HG03045 (cell line): ENCODE measurements around the gene NRARP.
A peak's percentile ranks its signal among the peaks of the same experiment; 100 is the strongest.
"Not testable (repeated sequence)": the region's sequence is repeated elsewhere in the genome, so short reads cannot be mapped to it uniquely, and the experiment has no call there.

ENCODE experiments used
- ATAC-seq: cut with Tn5 transposase; IDR thresholded peaks from one replicate; pipeline ENCODE4 v1.9.1; 2021; ENCODE audit warnings: mild to moderate bottlenecking, moderate library complexity; ENCODE audit not compliant: unreplicated experiment

The NRARP gene

DNA sequence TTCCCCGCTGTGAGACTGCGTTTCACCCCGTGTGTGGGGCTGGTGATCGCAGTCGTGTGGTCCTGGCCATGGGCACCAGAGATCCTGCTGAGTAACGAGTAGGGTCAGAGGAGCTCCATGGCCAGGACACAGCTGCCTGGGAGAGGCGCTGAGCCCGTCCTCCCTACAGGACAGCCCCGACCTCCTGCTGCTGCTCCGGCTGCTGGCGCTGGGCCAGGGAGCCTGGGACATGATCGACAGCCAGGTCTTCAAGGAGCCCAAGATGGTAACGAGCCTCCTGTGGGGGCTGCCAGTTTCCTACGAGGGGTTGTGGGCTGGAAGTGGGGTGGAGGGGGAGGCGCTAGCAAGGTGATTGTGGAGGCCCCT is 35.9 kb downstream of the NRARP start:
- no peak for ATAC-seq

DNA sequence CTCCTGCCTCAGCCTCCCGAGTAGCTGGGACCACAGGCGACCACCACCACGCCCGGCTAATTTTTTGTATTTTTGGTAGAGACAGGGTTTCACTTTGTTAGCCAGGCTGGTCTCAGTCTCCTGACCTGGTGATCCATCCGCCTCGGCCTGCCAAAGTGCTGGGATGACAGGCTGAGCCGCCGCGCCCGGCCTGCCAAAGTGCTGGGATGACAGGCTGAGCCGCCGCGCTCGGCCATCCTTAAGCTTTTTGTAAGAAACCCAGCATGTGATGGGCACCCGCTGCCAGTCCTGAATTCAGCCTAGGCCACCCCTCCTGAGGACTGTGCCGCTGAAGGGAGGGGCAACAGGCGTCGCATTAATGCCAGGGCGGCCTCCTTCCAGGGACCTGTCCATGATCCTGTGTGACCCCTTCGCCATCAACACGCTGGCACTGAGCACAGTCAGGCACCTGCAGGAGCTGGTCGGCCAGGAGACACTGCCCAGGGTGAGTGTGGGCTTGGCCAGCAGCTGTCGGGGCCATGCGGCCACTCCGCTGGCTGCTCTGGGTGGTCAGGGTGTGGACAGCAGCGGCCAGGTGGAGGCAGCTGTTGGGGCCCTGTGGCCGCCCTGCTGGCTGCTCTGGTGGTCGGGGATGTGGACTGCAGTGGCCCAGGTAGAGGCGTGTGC is 36.4 kb downstream of the NRARP start:
- no peak for ATAC-seq

DNA sequence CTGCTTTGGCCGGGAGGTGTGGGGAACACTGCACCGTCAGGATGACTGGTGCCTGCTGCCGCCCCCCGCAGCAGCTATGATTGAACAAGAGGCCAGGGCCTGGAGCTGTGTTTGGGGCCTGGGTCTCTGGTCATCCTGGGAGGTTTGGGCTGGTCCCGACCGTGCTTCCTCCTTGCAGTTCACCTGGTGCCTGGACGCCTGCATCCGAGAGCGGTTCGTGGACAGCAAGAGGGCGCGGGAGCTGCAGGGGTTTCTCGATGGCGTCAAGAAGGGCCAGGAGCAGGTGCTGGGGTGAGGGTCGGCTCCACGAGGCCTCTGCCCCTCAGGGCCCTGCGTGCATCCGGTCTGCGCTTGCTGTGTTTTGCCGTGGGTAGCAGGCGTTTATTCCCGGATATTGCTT is 38.0 kb downstream of the NRARP start:
- no peak for ATAC-seq

DNA sequence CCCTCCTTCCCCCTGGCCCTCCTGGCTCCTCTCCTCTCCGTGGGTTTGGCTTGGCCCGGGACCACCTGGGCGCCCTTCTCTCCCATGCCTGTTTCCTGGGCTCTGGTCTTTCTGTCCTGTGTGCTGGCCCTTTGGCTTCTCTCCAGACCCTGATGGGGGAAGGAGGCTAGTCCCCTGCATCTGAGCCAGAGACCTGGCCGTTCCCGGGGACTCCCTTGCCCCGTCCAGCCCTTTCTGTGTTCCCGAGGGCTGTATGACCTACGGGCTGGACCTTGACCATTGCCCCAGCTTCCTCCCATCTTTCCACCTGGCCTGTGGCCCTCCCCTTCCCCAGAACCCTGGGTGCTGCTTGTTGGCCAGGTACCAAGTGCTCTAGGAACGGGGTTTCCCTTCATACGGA is 38.6 kb downstream of the NRARP start:
- ATAC-seq = no peak

DNA sequence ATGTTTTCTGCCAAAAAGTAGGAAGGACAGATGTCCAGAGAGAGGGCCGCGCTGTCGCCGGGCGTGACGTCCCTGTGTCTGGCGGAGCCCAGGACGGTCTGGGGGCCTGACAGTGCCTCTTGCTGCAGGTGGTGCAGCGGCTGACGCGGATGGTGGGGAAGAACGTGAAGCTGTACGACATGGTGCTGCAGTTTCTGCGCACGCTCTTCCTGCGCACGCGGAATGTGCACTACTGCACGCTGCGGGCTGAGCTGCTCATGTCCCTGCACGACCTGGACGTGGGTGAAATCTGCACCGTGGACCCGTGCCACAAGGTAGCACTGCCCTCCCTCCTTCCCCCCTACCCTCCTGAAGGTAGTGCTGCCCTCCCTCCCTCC is 39.2 kb downstream of the NRARP start:
- ATAC-seq = no peak

DNA sequence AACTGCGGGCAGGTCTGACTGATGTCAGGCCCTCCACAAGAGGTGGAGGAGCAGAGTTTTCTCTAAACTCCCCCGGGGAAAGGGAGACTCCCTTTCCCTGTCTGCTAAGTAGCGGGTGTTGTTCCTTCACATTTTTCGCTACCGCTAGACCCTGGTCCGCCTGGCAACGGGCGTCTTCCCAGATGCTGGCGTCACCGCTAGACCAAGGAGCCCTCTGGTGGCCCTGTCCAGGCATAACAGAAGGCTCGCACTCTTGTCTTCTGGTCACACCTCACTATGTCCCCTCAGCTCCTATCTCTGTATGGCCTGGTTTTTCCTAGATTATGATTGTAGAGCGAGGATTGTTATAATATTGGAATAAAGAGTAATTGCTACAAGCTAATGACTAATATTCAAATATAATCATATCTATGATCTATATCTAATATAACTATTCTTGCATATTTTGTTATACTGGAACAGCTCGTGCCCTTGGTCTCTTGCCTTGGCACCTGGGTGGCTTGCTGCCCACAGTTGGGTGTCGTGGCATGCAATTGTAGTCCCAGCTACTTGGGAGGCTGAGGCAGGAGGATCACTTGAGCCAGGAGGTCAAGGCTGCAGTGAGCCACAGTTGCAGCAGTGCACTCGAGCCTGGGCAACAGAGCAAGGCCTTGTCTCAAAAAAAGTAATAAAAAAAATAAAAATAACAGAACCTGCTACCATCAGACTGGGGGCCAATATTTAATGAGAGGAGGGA is 39.7 kb downstream of the NRARP start:
- not testable (repeated sequence) for ATAC-seq

DNA sequence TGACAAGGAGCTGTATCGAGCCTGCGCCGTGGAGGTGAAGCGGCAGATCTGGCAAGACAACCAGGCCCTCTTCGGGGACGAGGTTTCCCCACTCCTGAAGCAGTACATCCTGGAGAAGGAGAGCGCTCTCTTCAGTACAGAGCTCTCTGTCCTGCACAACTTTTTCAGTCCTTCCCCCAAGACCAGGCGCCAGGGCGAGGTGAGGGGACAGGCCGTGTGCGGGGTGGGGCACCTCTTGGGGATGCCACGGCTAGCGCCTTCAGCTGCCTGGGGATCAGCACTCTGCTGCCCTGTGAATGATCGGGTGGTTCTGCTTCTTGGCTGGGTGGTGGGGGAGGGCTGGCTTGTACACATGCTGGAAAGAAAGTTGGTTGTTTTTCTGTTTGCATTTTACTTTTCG is 45.2 kb downstream of the NRARP start:
- ATAC-seq = no peak

DNA sequence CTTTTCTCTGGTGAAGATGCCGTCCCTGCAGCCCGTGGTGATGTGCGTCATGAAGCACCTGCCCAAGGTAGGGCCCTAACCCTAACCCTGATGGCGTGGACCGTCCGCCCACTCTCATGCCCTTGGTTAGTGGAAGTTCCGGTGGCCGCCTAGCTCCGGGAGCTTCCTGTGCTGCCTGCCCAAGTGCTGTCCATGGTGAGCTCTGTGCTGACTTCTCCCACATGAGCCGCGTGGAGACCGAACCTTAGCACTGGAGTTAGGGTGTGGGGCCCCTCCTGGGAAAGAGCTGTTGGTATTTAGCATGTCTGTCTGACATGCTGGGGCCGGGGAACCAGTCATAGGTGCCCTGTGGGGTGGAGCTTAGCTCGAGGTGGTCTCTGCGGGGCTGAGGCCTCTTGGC is 45.7 kb downstream of the NRARP start:
- no peak for ATAC-seq

- ATAC-seq = peak; percentile 23
Measured at GRCh38 chr9:137255448-137256114, 46.5 kb downstream of the NRARP start.

GRCh38 chr9:137254624-137255447 is 47.2 kb downstream of the NRARP start, which contains the start of gene NELFB:
TSS of gene NELFB (plus strand) at chr9:137255327.
- peak; percentile 75 for ATAC-seq

DNA sequence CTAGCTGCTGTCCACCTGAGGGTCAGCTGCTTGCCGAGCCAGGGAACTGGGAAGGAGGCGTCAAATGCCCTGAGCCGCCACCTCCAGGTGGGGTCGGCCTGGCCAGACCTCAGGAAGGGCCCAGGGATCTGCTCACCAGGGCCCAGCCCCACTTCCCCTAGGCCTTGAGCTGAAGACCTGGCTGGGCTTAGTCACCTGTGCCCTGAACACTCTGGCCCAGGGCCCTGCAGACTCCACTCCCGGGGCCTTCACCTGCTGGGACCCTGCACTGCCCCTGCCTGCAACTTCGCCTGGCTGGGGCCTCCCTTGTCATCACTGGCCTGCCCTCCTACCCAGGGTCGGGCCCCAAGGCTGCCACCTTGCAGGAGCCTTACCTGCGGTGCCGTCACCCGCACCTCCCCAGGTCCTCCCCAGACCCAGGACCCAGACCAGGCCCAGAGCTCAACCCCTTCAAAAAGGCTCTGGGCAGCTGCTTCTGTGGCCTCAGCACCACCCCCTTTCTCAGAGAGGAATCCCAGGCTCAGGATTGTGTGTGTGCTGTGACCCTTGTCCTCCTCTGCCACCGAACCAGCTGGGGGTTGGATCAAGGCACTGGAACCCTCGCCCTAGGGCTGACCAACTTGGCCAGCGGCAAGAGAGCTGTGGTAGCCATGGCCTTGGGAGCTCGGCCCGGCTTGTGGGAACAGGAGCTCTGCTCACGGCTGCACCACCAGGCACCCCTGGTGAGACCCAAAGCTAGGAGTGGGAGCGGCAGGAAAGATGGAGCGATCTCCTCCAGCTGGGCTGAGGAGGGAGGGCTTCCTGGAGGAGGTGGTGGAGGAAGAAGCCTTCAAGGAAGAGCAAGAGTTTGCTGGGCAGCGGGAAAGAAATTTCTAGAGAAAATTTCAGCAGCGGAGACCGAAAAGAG is 48.1 kb downstream of the NRARP start:
- ATAC-seq = no peak

GRCh38 chr9:137252555-137253506 is 49.2 kb downstream of the NRARP start:
- no peak for ATAC-seq

- no peak for ATAC-seq
Measured at GRCh38 chr9:137251490-137252268, 50.4 kb downstream of the NRARP start.

DNA sequence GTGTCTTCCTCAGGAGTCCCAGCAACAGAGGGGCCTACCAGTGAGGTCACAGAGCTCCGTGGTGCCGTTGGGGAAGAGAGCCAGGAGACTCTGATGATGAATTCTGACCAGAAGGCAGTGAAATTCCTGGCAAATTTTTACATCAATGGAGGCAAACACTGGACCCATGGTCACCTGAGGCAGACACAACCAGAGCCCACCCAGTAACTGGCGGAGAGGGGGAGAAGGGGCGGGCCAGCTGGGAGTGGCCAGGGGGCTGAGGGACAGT is 50.9 kb downstream of the NRARP start, which contains the start of gene STPG3:
Gene STPG3 (plus strand): TSS at position 93 of the 268 bp plus-strand sequence. CDS start 1 bp downstream, at position 94.
- ATAC-seq = no peak

GRCh38 chr9:137250329-137251193 is 51.5 kb downstream of the NRARP start:
- no peak for ATAC-seq
